ENCODE data around the gene SPATC1L.
"Not testable (repeated sequence)": the region's sequence is repeated elsewhere in the genome, so short reads cannot be mapped to it uniquely, and the experiment has no call there.

Gene SPATC1L

GRCh38 chr21:46181953-46182547 is 2.2 kb downstream of the SPATC1L start:
- TF ChIP-seq CTCF (IDR thresholded peaks at IDR 0.05; ENCODE audit: low read depth, low read length) = no peak
- no peak overlapping the region for H3K4me3 ChIP-seq (ENCODE audit: low read depth, low read length)

- H3K4me3 ChIP-seq (ENCODE audit: low read depth, low read length) = no peak overlapping the region
- TF ChIP-seq CTCF (IDR thresholded peaks at IDR 0.05; ENCODE audit: low read depth, low read length) = no peak
Observed at GRCh38 chr21:46181436-46181835, 2.8 kb downstream of the SPATC1L start.

- no peak for TF ChIP-seq CTCF (IDR thresholded peaks at IDR 0.05; ENCODE audit: low read depth, low read length)
- H3K4me3 ChIP-seq (ENCODE audit: low read depth, low read length) = no peak overlapping the region
Observed at GRCh38 chr21:46180778-46181391, 3.4 kb downstream of the SPATC1L start.

GRCh38 chr21:46180079-46180722 is 4.1 kb downstream of the SPATC1L start:
- TF ChIP-seq CTCF (IDR thresholded peaks at IDR 0.05; ENCODE audit: low read depth, low read length) = no peak

GRCh38 chr21:46179708-46180078 is 4.6 kb downstream of the SPATC1L start:
- no peak overlapping the region for H3K4me3 ChIP-seq (ENCODE audit: low read depth, low read length)
- TF ChIP-seq CTCF (IDR thresholded peaks at IDR 0.05; ENCODE audit: low read depth, low read length) = no peak

More at GRCh38 chr21:46180079-46180722, 4.1 kb downstream of the SPATC1L start:
- H3K4me3 ChIP-seq (ENCODE audit: low read depth, low read length) = no peak overlapping the region

GRCh38 chr21:46178961-46179360 is 5.3 kb downstream of the SPATC1L start:
- no peak for TF ChIP-seq CTCF (IDR thresholded peaks at IDR 0.05; ENCODE audit: low read depth, low read length)
- H3K4me3 ChIP-seq (ENCODE audit: low read depth, low read length) = no peak overlapping the region

- H3K4me3 ChIP-seq (ENCODE audit: low read depth, low read length) = not testable (repeated sequence)
Observed at GRCh38 chr21:46176443-46177129, 7.7 kb downstream of the SPATC1L start.
